Measurements from ENCODE around the gene STBD1. TPM values are rescaled to one million over a fixed set of nuclear protein-coding genes. Genes with fewer than 3 reads are reported as not detected.

STBD1 gene
- total RNA-seq, 1 donor from 2014 or later: 9.4 TPM

- intact Hi-C loops (cut with DNase I): no loop called here
- Histone ChIP-seq H3K4me1 (peaks cover 6% of the 10 kb centered on the region), H3K9me3 (no peaks in the 10 kb centered on the region), H3K4me3 (no peak overlapping the region), H3K27ac (no peak overlapping the region), H3K27me3 (no peaks in the 10 kb centered on the region), H3K36me3 (peaks cover 8% of the 10 kb centered on the region)
- no peak for TF ChIP-seq CTCF (IDR thresholded peaks at IDR 0.05)
- ATAC-seq (no peak), DNase-seq (no peak)
Observed at GRCh38 chr4:76313547-76313946, 7.0 kb downstream of the STBD1 start.

GRCh38 chr4:76315267-76315918 lies 8.9 kb downstream of the STBD1 start:
- no peaks in the 10 kb centered on the region for H3K9me3 ChIP-seq
- H3K4me3 ChIP-seq: no peak overlapping the region
- H3K27me3 ChIP-seq: no peaks in the 10 kb centered on the region
- no peak for TF ChIP-seq CTCF (IDR thresholded peaks at IDR 0.05)
- no peak overlapping the region for H3K27ac ChIP-seq
- intact Hi-C loops (cut with DNase I): no loop called here
- no peaks in the 10 kb centered on the region for H3K36me3 ChIP-seq
- peaks cover 6% of the 10 kb centered on the region for H3K4me1 ChIP-seq
- no peak for ATAC-seq
- no peak for DNase-seq

GRCh38 chr4:76316131-76316530 lies 9.6 kb downstream of the STBD1 start:
- Histone ChIP-seq H3K4me3 (no peak overlapping the region), H3K27me3 (no peaks in the 10 kb centered on the region), H3K4me1 (peaks cover 6% of the 10 kb centered on the region), H3K9me3 (no peaks in the 10 kb centered on the region), H3K36me3 (no peaks in the 10 kb centered on the region), H3K27ac (no peak overlapping the region)
- ATAC-seq (no peak), DNase-seq (no peak)
- intact Hi-C loops (cut with DNase I): no loop called here
- TF ChIP-seq CTCF (IDR thresholded peaks at IDR 0.05): no peak

- intact Hi-C loops (cut with DNase I): no loop called here
- Histone ChIP-seq H3K27ac (no peak overlapping the region), H3K4me3 (no peak overlapping the region), H3K4me1 (no peaks in the 10 kb centered on the region), H3K36me3 (no peaks in the 10 kb centered on the region), H3K9me3 (peaks cover 6% of the 10 kb centered on the region), H3K27me3 (no peaks in the 10 kb centered on the region)
- TF ChIP-seq CTCF (IDR thresholded peaks at IDR 0.05): no peak
- ATAC-seq (no peak), DNase-seq (no peak)
Observed at GRCh38 chr4:76322236-76322635, 15.7 kb downstream of the STBD1 start.

GRCh38 chr4:76325072-76325471 lies 18.5 kb downstream of the STBD1 start:
- no peak for TF ChIP-seq CTCF (IDR thresholded peaks at IDR 0.05)
- Histone ChIP-seq H3K27ac (no peak overlapping the region), H3K27me3 (no peaks in the 10 kb centered on the region), H3K4me3 (no peak overlapping the region), H3K36me3 (no peaks in the 10 kb centered on the region), H3K4me1 (no peaks in the 10 kb centered on the region), H3K9me3 (peaks cover 6% of the 10 kb centered on the region)
- ATAC-seq: no peak
- no peak for DNase-seq
- intact Hi-C loops (cut with DNase I): no loop called here

GRCh38 chr4:76326515-76326914 lies 20.0 kb downstream of the STBD1 start:
- Histone ChIP-seq H3K36me3 (no peaks in the 10 kb centered on the region), H3K27ac (no peak overlapping the region), H3K27me3 (no peaks in the 10 kb centered on the region), H3K4me3 (no peak overlapping the region), H3K4me1 (no peaks in the 10 kb centered on the region), H3K9me3 (peaks cover 6% of the 10 kb centered on the region)
- ATAC-seq: no peak
- no peak for DNase-seq
- intact Hi-C loops (cut with DNase I): no loop called here
- no peak for TF ChIP-seq CTCF (IDR thresholded peaks at IDR 0.05)
